CD14-positive monocyte (primary cell): Measurements from ENCODE around the gene CHAMP1. TPM values are rescaled to one million over a fixed set of nuclear protein-coding genes. Genes with fewer than 3 reads are reported as not detected.
"Not testable (repeated sequence)": the region's sequence is repeated elsewhere in the genome, so short reads cannot be mapped to it uniquely, and the experiment has no call there.

Source experiments
- DNase-seq, 3 donors: peaks; one replicate each; pipeline ENCODE4 v3.0.0-alpha.2; 2011 to 2022
- H2AFZ ChIP-seq: 2 replicates; pipeline ENCODE4 v1.6.0; 2012; ENCODE audit warnings: mild to moderate bottlenecking, low read depth, low read length, inconsistent platforms; ENCODE audit not compliant: insufficient read depth, poor library complexity, severe bottlenecking
- H3K27ac ChIP-seq, 2 donors: 1 replicate in 1 of 2; 2 replicates in 1 of 2; pipeline ENCODE4 v1.5.1; 2012 to 2013; ENCODE audit warnings: low read length in 2 of 2, control low read depth in 1 of 2, inconsistent platforms in 1 of 2, low read depth in 1 of 2, mild to moderate bottlenecking in 1 of 2
- H3K27me3 ChIP-seq, 2 donors: one replicate each; pipeline versions ENCODE4 v1.6.0 to v1.6.1; 2011 to 2013; ENCODE audit warnings: low read length in 2 of 2; ENCODE audit not compliant: control insufficient read depth in 2 of 2, insufficient read depth in 2 of 2
- H3K36me3 ChIP-seq, 2 donors: replicated peaks in 1 of 2; 1 replicate in 1 of 2; 2 replicates in 1 of 2; pipeline versions ENCODE4 v1.5.1 to v1.6.1; 2012 to 2013; ENCODE audit warnings: low read length in 2 of 2, control low read depth in 1 of 2, inconsistent platforms in 1 of 2, mild to moderate bottlenecking in 1 of 2; ENCODE audit not compliant: insufficient read depth in 2 of 2, control insufficient read depth in 1 of 2
- H3K4me1 ChIP-seq, 2 donors: 1 replicate in 1 of 2; 2 replicates in 1 of 2; pipeline versions ENCODE4 v1.5.1 to v1.6.1; 2012 to 2013; ENCODE audit warnings: low read length in 2 of 2, control low read depth in 1 of 2, inconsistent platforms in 1 of 2, mild to moderate bottlenecking in 1 of 2, moderate library complexity in 1 of 2; ENCODE audit not compliant: insufficient read depth in 2 of 2, control insufficient read depth in 1 of 2
- H3K4me2 ChIP-seq: replicated peaks from 2 replicates; pipeline ENCODE3; 2012; ENCODE audit warnings: low read length, moderate library complexity, mild to moderate bottlenecking; ENCODE audit not compliant: poor library complexity, severe bottlenecking; ENCODE audit errors: extremely low read depth
- H3K4me3 ChIP-seq, 3 experiments: fragments of 200-600 bp in 1 of 3; sonication (generic) in 1 of 3; replicated peaks in 1 of 3; 1 replicate in 2 of 3; 2 replicates in 1 of 3; pipeline ENCODE4 v1.5.1; 2011 to 2013; ENCODE audit warnings: low read length in 3 of 3, mild to moderate bottlenecking in 3 of 3, control low read depth in 2 of 3, low read depth in 2 of 3, inconsistent platforms in 1 of 3, moderate library complexity in 1 of 3
- H3K79me2 ChIP-seq: 2 replicates; pipeline ENCODE4 v1.6.0; 2012; ENCODE audit warnings: mild to moderate bottlenecking, control low read depth, inconsistent platforms, low read length, moderate library complexity; ENCODE audit not compliant: insufficient read depth
- H3K9ac ChIP-seq: 2 replicates; pipeline ENCODE4 v1.6.0; 2017; ENCODE audit warnings: low read length, mild to moderate bottlenecking; ENCODE audit not compliant: insufficient read depth, poor library complexity, severe bottlenecking
- H3K9me3 ChIP-seq, 2 donors: replicated peaks in 1 of 2; 1 replicate in 1 of 2; 2 replicates in 1 of 2; pipeline versions ENCODE4 v1.5.1 to v1.6.1; 2012 to 2013; ENCODE audit warnings: low read length in 2 of 2, control low read depth in 1 of 2; ENCODE audit not compliant: control insufficient read depth in 1 of 2, insufficient read depth in 1 of 2
- H4K20me1 ChIP-seq: 2 replicates; pipeline ENCODE4 v1.6.0; 2012; ENCODE audit warnings: mild to moderate bottlenecking, low read length, control low read depth, moderate library complexity; ENCODE audit not compliant: insufficient read depth
- H3K27ac Mint-ChIP-seq, 7 donors: one replicate each; pipeline ENCODE4 v1.8.0; 2020; ENCODE audit warnings: mild to moderate bottlenecking in 7 of 7, mixed read lengths in 7 of 7, moderate library complexity in 6 of 7, inconsistent platforms in 2 of 7
- H3K27me3 Mint-ChIP-seq, 3 donors: one replicate each; pipeline ENCODE4 v1.8.0; 2021 to 2022; ENCODE audit warnings: low read depth in 3 of 3, mild to moderate bottlenecking in 3 of 3, mixed read lengths in 3 of 3, moderate library complexity in 3 of 3, inconsistent platforms in 1 of 3
- H3K36me3 Mint-ChIP-seq, 2 donors: one replicate each; pipeline ENCODE4 v1.8.0; 2020; ENCODE audit warnings: mixed read lengths in 2 of 2, inconsistent platforms in 1 of 2, mild to moderate bottlenecking in 1 of 2
- H3K4me1 Mint-ChIP-seq: one replicate; pipeline ENCODE4 v1.8.0; 2020; ENCODE audit warnings: mild to moderate bottlenecking, mixed read lengths
- H3K4me3 Mint-ChIP-seq, 2 donors: one replicate each; pipeline ENCODE4 v1.8.0; 2020; ENCODE audit warnings: mild to moderate bottlenecking in 2 of 2, mixed read lengths in 2 of 2, moderate library complexity in 1 of 2
- H3K9me3 Mint-ChIP-seq, 7 donors: one replicate each; pipeline ENCODE4 v1.8.0; 2020 to 2022; ENCODE audit warnings: mixed read lengths in 7 of 7, mild to moderate bottlenecking in 6 of 7, moderate library complexity in 6 of 7, inconsistent platforms in 2 of 7
- CTCF ChIP-seq: fragments of 200-600 bp; IDR thresholded peaks from one replicate; pipeline ENCODE4 v1.8.0; 2022; ENCODE audit warnings: antibody characterized with exemption, mild to moderate bottlenecking
- WGBS: methylation state at CpG from one replicate; pipeline ENCODE4 v1.1.5; 2013; ENCODE audit warnings: missing lambda C conversion rate; ENCODE audit not compliant: insufficient coverage; 5-methylcytosine and 5-hydroxymethylcytosine counted together
- intact Hi-C, 2 donors: fragments of 100-400 bp; cut with micrococcal nuclease; formaldehyde crosslinking; loops; one replicate each; pipeline versions ENCODE4 v1.15.0 to v1.15.1; 2023
- polyA plus RNA-seq, 3 donors: library from polyadenylated mRNA; depleted of rRNA in 1 of 3; unstranded in 2 of 3; stranded (reverse) in 1 of 3; fragments of 300-500 nt in 2 of 3; fragments of >200 nt in 1 of 3; fragmentation: Illumina TruSeq in 2 of 3; gene quantifications; 1 replicate in 2 of 3; 2 replicates in 1 of 3; pipeline ENCODE4 v1.2.3, GENCODE V29; 2012 to 2021

The CHAMP1 gene
- polyA plus RNA-seq, 3 donors = 8.9 to 12.9 (median 9.2) TPM

GRCh38 chr13:114334305-114335053 lies 20.2 kb downstream of the CHAMP1 start:
- H3K9ac ChIP-seq = no peak overlapping the region
- H3K27me3 ChIP-seq = no peaks in the 10 kb centered on the region
- no peak for TF ChIP-seq CTCF
- no peak overlapping the region for H3K27ac ChIP-seq
- no peak overlapping the region for H3K4me3 Mint-ChIP-seq
- no peak for DNase-seq
- peaks cover 0 to 2% (median 0%) of the 10 kb centered on the region in 7 donors for H3K9me3 Mint-ChIP-seq
- H3K9me3 ChIP-seq = no peaks in the 10 kb centered on the region
- WGBS = no CpG with 5 or more reads among the region's 5 CpGs
- peaks cover 4% of the 10 kb centered on the region for H3K4me1 Mint-ChIP-seq
- peaks cover 0 to 2% of the 10 kb centered on the region in 2 donors for H3K36me3 Mint-ChIP-seq
- no peaks in the 10 kb centered on the region for H3K79me2 ChIP-seq
- H3K4me2 ChIP-seq = no peak overlapping the region
- intact Hi-C loops = no loop called here
- peaks cover 0 to 6% of the 10 kb centered on the region in 2 donors for H3K36me3 ChIP-seq
- H3K27ac Mint-ChIP-seq = no peak overlapping the region
- peaks cover 0 to 2% (median 2%) of the 10 kb centered on the region in 3 donors for H3K27me3 Mint-ChIP-seq
- H3K4me1 ChIP-seq = no peaks in the 10 kb centered on the region
- H2AFZ ChIP-seq = no peak overlapping the region
- H4K20me1 ChIP-seq = no peaks in the 10 kb centered on the region
- no peak overlapping the region for H3K4me3 ChIP-seq

- H3K4me2 ChIP-seq, H3K79me2 ChIP-seq, H3K27me3 Mint-ChIP-seq, H3K27ac Mint-ChIP-seq, H2AFZ ChIP-seq, H3K4me3 Mint-ChIP-seq, DNase-seq, H3K9me3 Mint-ChIP-seq, H3K36me3 Mint-ChIP-seq, H3K36me3 ChIP-seq, H3K9me3 ChIP-seq, intact Hi-C loops, H3K4me1 ChIP-seq, H4K20me1 ChIP-seq, H3K4me3 ChIP-seq, H3K4me1 Mint-ChIP-seq, H3K9ac ChIP-seq, H3K27ac ChIP-seq, H3K27me3 ChIP-seq: not testable (repeated sequence)
- no CpG with 5 or more reads among the region's 1 CpG for WGBS
Observed at GRCh38 chr13:114336457-114336856, 22.2 kb downstream of the CHAMP1 start.
